ENCODE results near the gene NPPC.
"Not testable (repeated sequence)": the region's sequence is repeated elsewhere in the genome, so short reads cannot be mapped to it uniquely, and the experiment has no call there.

The NPPC gene

GRCh38 chr2:231884438-231885140, 41.6 kb downstream of the NPPC start:
- DNase-seq = no peak

- no peak for DNase-seq
Observed at GRCh38 chr2:231883468-231883881, 42.7 kb downstream of the NPPC start.

DNA sequence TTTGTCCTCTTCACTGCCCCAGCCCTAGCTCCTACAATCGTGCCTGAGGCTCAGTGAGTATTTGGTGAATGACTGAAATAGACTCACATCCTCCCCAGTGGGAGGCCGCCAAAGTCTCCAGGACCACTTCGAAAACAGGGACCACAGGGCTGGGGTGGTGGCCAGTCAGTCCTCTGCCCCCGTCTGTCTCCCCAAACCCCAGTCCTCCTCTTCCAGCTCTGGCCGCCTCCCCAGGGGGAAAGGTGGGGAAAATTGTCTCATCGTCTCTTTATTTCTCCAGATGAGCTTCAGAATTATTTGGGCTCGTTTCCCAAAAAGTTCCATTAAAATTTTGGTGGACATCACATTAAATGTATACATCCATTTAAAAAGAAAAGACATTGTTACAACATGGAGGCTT, 43.5 kb downstream of the NPPC start:
- DNase-seq = no peak

- DNase-seq = not testable (repeated sequence)
Observed at GRCh38 chr2:231880371-231880770, 45.8 kb downstream of the NPPC start.

- DNase-seq = no peak
Observed at GRCh38 chr2:231879216-231879615, 47.0 kb downstream of the NPPC start.

DNA sequence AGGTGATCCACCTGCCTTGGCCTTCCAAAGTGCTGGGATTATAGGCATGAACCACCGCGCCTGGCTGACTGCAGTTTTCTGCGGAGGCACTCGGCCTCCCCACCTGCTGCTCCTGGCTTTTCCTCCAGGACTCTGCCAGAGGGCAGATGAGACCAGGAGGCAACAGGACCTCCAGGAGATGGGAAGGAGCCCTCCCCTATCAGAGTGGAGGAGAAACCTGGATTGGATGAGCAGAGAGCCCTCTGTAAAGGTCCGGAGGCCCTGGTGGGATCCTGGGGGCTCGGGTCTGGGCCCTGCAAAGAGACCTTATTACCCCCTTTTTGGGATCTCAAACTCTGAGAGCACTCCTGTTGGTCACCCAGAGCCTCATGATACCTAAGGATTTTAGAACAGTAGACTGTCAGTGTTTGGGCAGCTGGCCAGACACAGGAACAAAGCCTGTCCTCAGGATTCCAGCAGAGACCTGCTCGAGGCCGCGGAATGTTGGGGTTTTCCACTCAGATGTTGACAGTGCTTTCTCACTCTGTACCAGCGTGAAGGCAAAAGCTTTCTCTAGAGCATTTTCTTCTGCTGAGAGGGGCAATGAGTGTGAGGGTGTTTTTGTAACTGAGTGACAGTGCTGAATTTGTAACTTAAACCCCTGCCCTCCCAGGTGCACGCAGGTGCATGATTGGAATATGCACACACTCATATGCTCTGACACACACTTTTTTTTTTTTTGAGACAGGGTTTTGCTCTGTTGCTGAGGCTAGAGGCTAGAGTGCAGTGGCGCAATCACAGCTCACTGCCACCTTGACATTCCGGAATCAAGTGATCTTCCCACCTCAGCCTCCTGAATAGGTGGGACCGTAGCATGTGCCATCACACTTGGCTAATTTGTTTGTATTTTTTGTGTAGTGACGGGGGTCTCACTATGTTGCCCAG, 48.4 kb downstream of the NPPC start:
- no peak for DNase-seq

GRCh38 chr2:231874944-231875343, 51.3 kb downstream of the NPPC start:
- no peak for DNase-seq

Data from NCI-H1694 (cell line).